OCI-LY7 (cell line): ENCODE measurements around the gene MGST3.

ENCODE experiments used
- EZH2phosphoT487 ChIP-seq: fragments of 200-600 bp; sonication (generic); IDR thresholded peaks from 2 replicates; pipeline ENCODE4 v1.6.1; 2018; ENCODE audit warnings: low read depth, borderline replicate concordance, mild to moderate bottlenecking, mixed run types, antibody characterized with exemption, low read length, moderate library complexity, mixed read lengths
- TF ChIP-seq, protein P1 (sequence below): fragments of 200-600 bp; sonication (generic); conservative IDR thresholded peaks from 2 replicates; pipeline ENCODE4 v1.5.1; 2014; ENCODE audit warnings: mild to moderate bottlenecking, antibody characterized with exemption, low read length, moderate library complexity, mixed read lengths

DNA sequence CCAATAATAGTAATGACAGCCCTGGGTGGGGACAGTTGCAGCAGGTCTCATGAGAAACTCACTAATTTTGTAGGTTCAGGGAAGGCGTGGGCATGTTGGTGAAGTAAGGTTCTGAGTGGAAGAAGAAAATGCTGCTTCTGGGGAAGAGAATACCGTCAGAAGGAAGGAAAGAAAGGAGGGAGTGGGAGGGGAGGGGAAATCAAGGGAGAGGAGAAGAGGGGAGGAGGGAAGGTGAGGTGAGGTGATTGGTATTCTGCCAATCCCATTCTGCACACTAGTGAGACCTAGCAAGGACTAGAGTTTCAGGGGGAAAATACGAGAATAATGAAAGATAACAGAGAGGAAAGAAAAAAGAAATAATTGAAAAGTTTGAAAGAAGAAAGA, 32.4 kb upstream of the MGST3 start:
- TF ChIP-seq, protein P1, sequence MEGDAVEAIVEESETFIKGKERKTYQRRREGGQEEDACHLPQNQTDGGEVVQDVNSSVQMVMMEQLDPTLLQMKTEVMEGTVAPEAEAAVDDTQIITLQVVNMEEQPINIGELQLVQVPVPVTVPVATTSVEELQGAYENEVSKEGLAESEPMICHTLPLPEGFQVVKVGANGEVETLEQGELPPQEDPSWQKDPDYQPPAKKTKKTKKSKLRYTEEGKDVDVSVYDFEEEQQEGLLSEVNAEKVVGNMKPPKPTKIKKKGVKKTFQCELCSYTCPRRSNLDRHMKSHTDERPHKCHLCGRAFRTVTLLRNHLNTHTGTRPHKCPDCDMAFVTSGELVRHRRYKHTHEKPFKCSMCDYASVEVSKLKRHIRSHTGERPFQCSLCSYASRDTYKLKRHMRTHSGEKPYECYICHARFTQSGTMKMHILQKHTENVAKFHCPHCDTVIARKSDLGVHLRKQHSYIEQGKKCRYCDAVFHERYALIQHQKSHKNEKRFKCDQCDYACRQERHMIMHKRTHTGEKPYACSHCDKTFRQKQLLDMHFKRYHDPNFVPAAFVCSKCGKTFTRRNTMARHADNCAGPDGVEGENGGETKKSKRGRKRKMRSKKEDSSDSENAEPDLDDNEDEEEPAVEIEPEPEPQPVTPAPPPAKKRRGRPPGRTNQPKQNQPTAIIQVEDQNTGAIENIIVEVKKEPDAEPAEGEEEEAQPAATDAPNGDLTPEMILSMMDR = no peak
- no peak for TF ChIP-seq EZH2phosphoT487
